ENCODE data around the gene DAB2IP. TPM values are rescaled to one million over a fixed set of nuclear protein-coding genes. Genes with fewer than 3 reads are reported as not detected.

The DAB2IP gene
- total RNA-seq, 6 donors from 2014 or later, result 61.8 to 98.0 (median 77.2) TPM

- Histone ChIP-seq H3K4me1 (no peaks in the 10 kb centered on the region), H3K27me3 (no peaks in the 10 kb centered on the region), H3K36me3 (no peaks in the 10 kb centered on the region), H3K27ac (no peak overlapping the region), H3K9me3 (no peaks in the 10 kb centered on the region), H3K4me3 (no peak overlapping the region)
- TF ChIP-seq POLR2A (IDR thresholded peaks at IDR 0.05) (no peak), EP300 (IDR thresholded peaks at IDR 0.05) (no peak), POLR2AphosphoS5 (IDR thresholded peaks at IDR 0.05) (no peak)
- DNase-seq (no peak), ATAC-seq (ENCODE audit: low FRiP score in 2 of 2) (peak in 1 of 2 donors; percentile 61)
- WGBS, 2 donors, result 79 to 89% methylated on average over 5 of the region's 5 CpGs
Observed at GRCh38 chr9:121670431-121670830, 19.0 kb downstream of the DAB2IP start.

DNA sequence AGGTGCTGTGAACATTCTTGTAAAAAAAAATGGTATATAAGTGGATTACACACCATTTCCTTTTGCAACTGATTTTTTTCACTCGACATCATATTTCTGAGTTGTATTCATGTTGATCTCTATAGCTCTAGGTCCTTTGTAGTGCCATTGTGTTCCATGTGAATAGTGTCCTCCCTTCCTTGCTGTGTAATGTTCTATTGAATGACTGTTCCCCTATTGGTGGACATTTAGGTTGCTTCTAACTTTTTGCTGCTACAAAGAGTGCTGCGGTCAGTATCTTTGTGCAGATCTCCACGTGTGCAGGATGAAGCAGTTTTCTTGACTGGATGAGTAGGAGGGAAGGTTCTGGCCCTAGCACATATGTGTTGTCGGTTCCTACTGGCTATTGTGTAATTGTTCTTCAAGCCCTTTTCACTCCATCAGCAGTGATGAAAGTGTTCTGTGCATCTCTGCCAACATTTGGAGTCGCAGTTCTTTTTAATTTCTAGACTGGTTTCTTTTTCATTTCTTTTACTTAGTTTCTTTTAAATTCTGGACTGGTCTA, 20.2 kb downstream of the DAB2IP start:
- H3K9me3 ChIP-seq, result no peaks in the 10 kb centered on the region
- peak in 1 of 2 donors; percentile 45 for ATAC-seq (ENCODE audit: low FRiP score in 2 of 2)

GRCh38 chr9:121672213-121672612, 20.8 kb downstream of the DAB2IP start:
- Histone ChIP-seq H3K36me3 (no peaks in the 10 kb centered on the region), H3K27me3 (no peaks in the 10 kb centered on the region), H3K4me3 (no peak overlapping the region), H3K9me3 (no peaks in the 10 kb centered on the region), H3K4me1 (no peaks in the 10 kb centered on the region), H3K27ac (no peak overlapping the region)
- no peak for TF ChIP-seq POLR2A (IDR thresholded peaks at IDR 0.05)
- no peak for TF ChIP-seq EP300 (IDR thresholded peaks at IDR 0.05)
- no peak for TF ChIP-seq POLR2AphosphoS5 (IDR thresholded peaks at IDR 0.05)
- TF ChIP-seq CTCF (IDR thresholded peaks at IDR 0.05), result no peak
- DNase-seq (no peak), ATAC-seq (ENCODE audit: low FRiP score in 2 of 2) (no peak)
- WGBS, 2 donors, result 91 to 92% methylated on average over 7 of the region's 7 CpGs

More for the DNA sequence above, 20.2 kb downstream of the DAB2IP start:
- WGBS, 2 donors, result 68 to 71% methylated on average over 5 of the region's 5 CpGs
- TF ChIP-seq CTCF (IDR thresholded peaks at IDR 0.05) (no peak), POLR2AphosphoS5 (IDR thresholded peaks at IDR 0.05) (no peak), POLR2A (IDR thresholded peaks at IDR 0.05) (no peak), EP300 (IDR thresholded peaks at IDR 0.05) (no peak)
- no peak for DNase-seq
- Histone ChIP-seq H3K4me3 (no peak overlapping the region), H3K27ac (no peak overlapping the region), H3K27me3 (no peaks in the 10 kb centered on the region), H3K4me1 (no peaks in the 10 kb centered on the region), H3K36me3 (no peaks in the 10 kb centered on the region)

GRCh38 chr9:121672986-121673385, 21.6 kb downstream of the DAB2IP start:
- Histone ChIP-seq H3K27me3 (no peaks in the 10 kb centered on the region), H3K27ac (no peak overlapping the region), H3K4me1 (no peaks in the 10 kb centered on the region), H3K4me3 (no peak overlapping the region), H3K9me3 (no peaks in the 10 kb centered on the region), H3K36me3 (no peaks in the 10 kb centered on the region)
- TF ChIP-seq POLR2AphosphoS5 (IDR thresholded peaks at IDR 0.05) (no peak), EP300 (IDR thresholded peaks at IDR 0.05) (no peak), CTCF (IDR thresholded peaks at IDR 0.05) (no peak), POLR2A (IDR thresholded peaks at IDR 0.05) (no peak)
- no peak for DNase-seq
- ATAC-seq (ENCODE audit: low FRiP score in 2 of 2), result no peak
- 90 to 100% methylated on average over 1 of the region's 1 CpG for WGBS, 2 donors

DNA sequence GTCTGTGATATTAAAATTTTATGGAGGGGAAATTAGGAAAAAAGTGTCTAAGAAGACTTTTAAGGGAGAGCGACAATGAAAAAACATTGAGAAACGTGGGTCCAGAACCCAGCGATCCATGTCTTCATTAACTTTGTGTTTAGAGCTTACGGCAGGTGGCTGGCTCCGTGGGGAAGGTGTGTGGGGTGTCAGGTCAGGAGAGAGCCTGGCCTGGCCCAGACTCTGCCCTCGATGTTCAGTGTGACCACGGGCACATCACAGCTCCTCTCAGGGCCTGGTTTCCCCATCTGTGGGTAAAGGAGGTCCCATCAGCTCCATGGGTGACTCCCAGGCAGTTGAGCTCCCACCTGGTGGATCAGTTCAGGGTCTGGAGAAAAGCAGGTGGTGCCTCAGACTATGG, 22.1 kb downstream of the DAB2IP start:
- no peak for DNase-seq

DNA sequence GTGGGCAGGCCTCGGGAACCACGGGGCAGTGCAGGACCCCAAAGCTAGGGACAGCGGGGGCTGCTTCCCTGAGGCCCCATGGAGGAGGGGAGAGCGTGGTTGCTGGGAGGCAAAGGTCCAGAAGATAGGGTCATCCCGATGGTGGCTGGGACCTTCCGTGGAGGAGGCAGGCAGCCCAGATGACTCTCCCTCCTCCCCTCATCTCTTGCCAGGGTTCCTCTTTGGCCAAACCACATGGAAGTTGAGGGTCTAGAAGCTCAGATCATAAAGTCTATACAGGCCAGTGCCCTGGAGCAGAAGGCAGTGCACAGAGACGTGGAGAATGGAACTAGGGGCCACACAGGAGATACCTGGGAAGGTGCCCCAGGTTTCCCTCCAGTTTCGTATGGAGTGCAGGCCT, 22.6 kb downstream of the DAB2IP start:
- Histone ChIP-seq H3K27me3 (no peaks in the 10 kb centered on the region), H3K9me3 (no peaks in the 10 kb centered on the region), H3K4me1 (no peaks in the 10 kb centered on the region), H3K36me3 (peaks cover 0 to 5% (median 0%) of the 10 kb centered on the region in 4 donors), H3K27ac (no peak overlapping the region), H3K4me3 (no peak overlapping the region)
- 90 to 91% methylated on average over 7 to 8 of the region's 8 CpGs for WGBS, 2 donors
- DNase-seq, result no peak
- no peak for ATAC-seq (ENCODE audit: low FRiP score in 2 of 2)
- TF ChIP-seq CTCF (IDR thresholded peaks at IDR 0.05) (no peak), EP300 (IDR thresholded peaks at IDR 0.05) (no peak)

More for the DNA sequence above, 22.1 kb downstream of the DAB2IP start:
- TF ChIP-seq EP300 (IDR thresholded peaks at IDR 0.05), result no peak
- peaks cover 0 to under 1% (median 0%) of the 10 kb centered on the region in 4 donors for H3K36me3 ChIP-seq
- H3K4me3 ChIP-seq, result no peak overlapping the region
- H3K27ac ChIP-seq, result no peak overlapping the region
- no peak for ATAC-seq (ENCODE audit: low FRiP score in 2 of 2)
- no peaks in the 10 kb centered on the region for H3K4me1 ChIP-seq
- H3K9me3 ChIP-seq, result no peaks in the 10 kb centered on the region
- no peaks in the 10 kb centered on the region for H3K27me3 ChIP-seq
- 88 to 91% methylated on average over 5 to 7 of the region's 7 CpGs for WGBS, 2 donors

All from upper lobe of left lung (tissue), 6 donors.